Tibial nerve (tissue), 4 donors: Measurements from ENCODE around the gene NCAPH2.

Experiments used
- CTCF ChIP-seq, 5 experiments: fragments of 200-600 bp in 3 of 5; fragments of 450-650 bp in 2 of 5; sonication (generic) in 3 of 5; IDR thresholded peaks; one replicate each; pipeline ENCODE4 v1.5.1; 2016 to 2019; ENCODE audit warnings: antibody characterized with exemption in 5 of 5, mild to moderate bottlenecking in 3 of 5, moderate library complexity in 2 of 5
- EP300 ChIP-seq, 2 donors: sonication (generic); formaldehyde crosslinking; IDR thresholded peaks; one replicate each; pipeline ENCODE4 v1.6.1; 2017; ENCODE audit warnings: antibody characterized with exemption in 2 of 2, mild to moderate bottlenecking in 1 of 2
- POLR2A ChIP-seq, 2 donors: fragments of 450-650 bp; IDR thresholded peaks; one replicate each; pipeline ENCODE4 v1.6.1; 2017; ENCODE audit warnings: antibody characterized with exemption in 2 of 2, mild to moderate bottlenecking in 2 of 2, moderate library complexity in 2 of 2

DNA sequence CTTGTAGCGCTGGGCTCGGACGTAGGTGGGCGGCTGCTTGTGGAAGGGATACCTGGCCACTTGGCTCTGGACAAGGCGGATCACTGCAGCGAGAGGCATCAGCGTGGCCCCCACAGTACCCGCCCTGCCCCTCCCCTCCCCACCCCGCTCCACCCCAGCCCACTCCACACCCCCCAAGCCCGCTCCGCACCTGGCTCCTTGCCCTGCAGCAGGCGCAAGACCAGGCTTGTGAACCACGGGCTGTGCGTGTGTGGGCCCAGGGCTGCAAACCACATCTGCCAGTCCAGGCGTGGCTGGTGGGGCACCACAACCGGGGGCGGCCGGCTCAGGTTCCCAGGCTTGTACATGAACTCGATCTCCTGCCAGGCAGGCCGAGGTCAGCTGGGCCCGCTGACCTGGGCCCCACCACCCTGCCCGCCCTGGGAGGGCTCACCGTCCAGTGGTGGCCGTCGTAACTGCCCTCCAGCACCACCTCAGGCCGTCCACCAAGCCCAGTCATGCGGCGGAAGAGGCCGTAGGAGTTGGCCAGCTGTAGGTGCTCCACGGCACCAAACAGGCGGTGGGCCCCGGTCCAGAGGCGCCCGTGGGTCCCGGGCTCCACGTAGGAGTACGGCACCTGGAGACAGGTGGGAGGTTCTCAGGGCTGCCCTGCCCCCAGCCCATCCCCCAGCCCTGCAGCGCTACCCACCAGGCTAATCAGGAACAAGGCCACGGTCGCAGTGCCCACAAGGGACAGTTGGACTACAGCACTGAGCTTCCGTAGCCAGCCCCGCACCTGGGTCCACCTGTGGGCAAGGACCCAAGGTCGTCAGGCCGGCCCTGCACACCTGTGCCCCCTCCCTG lies 3.4 kb upstream of the NCAPH2 start:
- TF ChIP-seq POLR2A (IDR thresholded peaks at IDR 0.05) (no peak), CTCF (IDR thresholded peaks at IDR 0.05) (no peak), EP300 (IDR thresholded peaks at IDR 0.05) (no peak)
